ENCODE results near the gene NAALADL2.

Gene NAALADL2

DNA sequence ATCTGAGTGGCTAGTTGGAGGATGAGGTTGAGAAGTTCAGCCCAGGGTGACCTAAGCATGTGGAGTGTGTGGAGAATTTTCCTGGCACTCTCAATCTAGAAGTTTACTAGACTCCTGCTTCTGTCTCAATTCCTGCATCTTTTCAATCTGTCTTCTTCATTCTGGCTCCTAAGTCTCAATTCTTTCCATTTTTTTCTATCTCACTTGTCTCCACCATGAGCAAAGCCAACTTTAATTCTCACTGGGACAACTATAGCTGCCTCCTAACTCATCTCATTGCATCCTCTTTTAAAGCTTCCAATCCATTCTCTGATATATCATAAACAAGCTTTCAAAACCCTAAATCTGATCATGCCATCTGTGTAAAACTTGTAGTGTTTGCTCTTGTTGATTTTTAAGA, 569.3 kb downstream of the NAALADL2 start:
- Histone ChIP-seq H3K36me3 (ENCODE audit: control insufficient read depth in 1 of 2, insufficient read depth in 2 of 2, low read length in 2 of 2) (no peaks in the 10 kb centered on the region), H2BK5ac (ENCODE audit: low read depth, low read length, poor library complexity) (no peak overlapping the region), H3K27me3 (ENCODE audit: insufficient read depth, low read length) (no peaks in the 10 kb centered on the region), H3K23ac (ENCODE audit: low read length) (no peak overlapping the region), H2BK12ac (ENCODE audit: low read length) (no peak overlapping the region), H3K14ac (ENCODE audit: low read length) (no peak overlapping the region), H3K9ac (ENCODE audit: low read length) (no peak overlapping the region), H3K4me3 (ENCODE audit: low read depth, low read length) (no peak overlapping the region), H3K4ac (ENCODE audit: low read depth, low read length) (no peak overlapping the region), H2AK5ac (ENCODE audit: low read length) (no peak overlapping the region), H3K27ac (ENCODE audit: low read depth, low read length) (no peak overlapping the region), H4K12ac (ENCODE audit: low read depth, low read length) (no peak overlapping the region), H3K4me2 (ENCODE audit: low read length) (no peak overlapping the region), H3K4me1 (ENCODE audit: control insufficient read depth in 1 of 2, insufficient read depth in 2 of 2, low read length in 2 of 2) (peaks cover 0 to 2% of the 10 kb centered on the region in 2 experiments), H3K79me2 (ENCODE audit: control insufficient read depth, insufficient read depth, low read length, poor library complexity) (no peaks in the 10 kb centered on the region), H4K91ac (ENCODE audit: low read depth, low read length) (no peak overlapping the region), H2BK120ac (ENCODE audit: insufficient read depth, low read length, poor library complexity) (no peak overlapping the region), H3K79me1 (ENCODE audit: low read length) (no peaks in the 10 kb centered on the region), H4K8ac (ENCODE audit: low read depth, low read length) (no peak overlapping the region), H3K9me3 (ENCODE audit: insufficient read depth, low read depth, low read length) (no peaks in the 10 kb centered on the region), H2AFZ (ENCODE audit: insufficient read depth, low read length, poor library complexity) (no peak overlapping the region), H3K18ac (ENCODE audit: low read length) (no peak overlapping the region)
- DNase-seq = no peak

GRCh38 chr3:175430983-175431773, 572.0 kb downstream of the NAALADL2 start:
- Histone ChIP-seq H3K4me1 (ENCODE audit: control insufficient read depth in 1 of 2, insufficient read depth in 2 of 2, low read length in 2 of 2) (peaks cover 0 to 2% of the 10 kb centered on the region in 2 experiments), H3K18ac (ENCODE audit: low read length) (no peak overlapping the region), H3K27me3 (ENCODE audit: insufficient read depth, low read length) (no peaks in the 10 kb centered on the region), H3K4me3 (ENCODE audit: low read depth, low read length) (no peak overlapping the region), H2AFZ (ENCODE audit: insufficient read depth, low read length, poor library complexity) (no peak overlapping the region), H2AK5ac (ENCODE audit: low read length) (no peak overlapping the region), H3K4me2 (ENCODE audit: low read length) (no peak overlapping the region), H3K79me2 (ENCODE audit: control insufficient read depth, insufficient read depth, low read length, poor library complexity) (no peaks in the 10 kb centered on the region), H4K91ac (ENCODE audit: low read depth, low read length) (no peak overlapping the region), H2BK12ac (ENCODE audit: low read length) (no peak overlapping the region), H3K14ac (ENCODE audit: low read length) (no peak overlapping the region), H2BK5ac (ENCODE audit: low read depth, low read length, poor library complexity) (no peak overlapping the region), H3K4ac (ENCODE audit: low read depth, low read length) (no peak overlapping the region), H3K36me3 (ENCODE audit: control insufficient read depth in 1 of 2, insufficient read depth in 2 of 2, low read length in 2 of 2) (no peaks in the 10 kb centered on the region), H3K79me1 (ENCODE audit: low read length) (no peaks in the 10 kb centered on the region), H3K23ac (ENCODE audit: low read length) (no peak overlapping the region), H2BK120ac (ENCODE audit: insufficient read depth, low read length, poor library complexity) (no peak overlapping the region), H4K12ac (ENCODE audit: low read depth, low read length) (no peak overlapping the region), H3K9ac (ENCODE audit: low read length) (no peak overlapping the region), H3K27ac (ENCODE audit: low read depth, low read length) (no peak overlapping the region), H4K8ac (ENCODE audit: low read depth, low read length) (no peak overlapping the region), H3K9me3 (ENCODE audit: insufficient read depth, low read depth, low read length) (no peaks in the 10 kb centered on the region)
- no peak for DNase-seq
- WGBS (ENCODE audit: extremely low coverage, insufficient coverage, insufficient read length) = no CpG with 5 or more reads among the region's 8 CpGs

DNA sequence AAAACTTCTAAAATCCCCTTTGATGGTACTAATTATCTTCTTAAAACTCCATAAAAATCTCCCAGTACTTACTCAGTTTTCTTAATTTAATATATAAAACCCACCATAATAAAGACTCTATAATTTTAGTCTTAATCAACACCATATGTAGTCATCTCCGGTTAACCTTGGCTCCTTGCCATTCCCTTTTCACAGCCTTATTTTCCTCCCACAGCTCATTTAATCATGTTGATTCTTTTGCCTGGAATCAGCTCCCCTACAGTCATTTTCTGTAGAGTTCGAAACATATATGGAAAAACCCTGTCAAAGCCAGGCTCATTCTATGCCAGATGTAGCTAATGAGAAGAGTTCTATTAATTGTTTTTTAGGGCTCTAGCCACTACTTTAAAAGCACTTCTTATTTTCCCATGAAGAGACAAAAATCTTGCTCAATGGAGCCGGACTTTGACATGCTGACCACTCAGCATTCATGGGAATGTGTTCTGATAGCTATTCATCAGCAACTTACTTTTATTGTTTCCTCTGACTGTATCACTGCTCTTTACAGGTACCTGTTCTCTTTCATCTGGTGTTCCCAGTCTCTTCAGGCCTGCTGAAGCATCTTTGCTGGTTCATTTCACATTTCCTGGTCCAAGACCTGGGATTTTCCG, 573.4 kb downstream of the NAALADL2 start:
- H2AFZ ChIP-seq (ENCODE audit: insufficient read depth, low read length, poor library complexity) = no peak overlapping the region
- no peak overlapping the region for H3K18ac ChIP-seq (ENCODE audit: low read length)
- H4K91ac ChIP-seq (ENCODE audit: low read depth, low read length) = no peak overlapping the region
- H3K4ac ChIP-seq (ENCODE audit: low read depth, low read length) = no peak overlapping the region
- no peak overlapping the region for H2BK120ac ChIP-seq (ENCODE audit: insufficient read depth, low read length, poor library complexity)
- H3K9ac ChIP-seq (ENCODE audit: low read length) = no peak overlapping the region
- peaks cover 0 to 2% of the 10 kb centered on the region in 2 experiments for H3K4me1 ChIP-seq (ENCODE audit: control insufficient read depth in 1 of 2, insufficient read depth in 2 of 2, low read length in 2 of 2)
- DNase-seq = no peak
- no peak overlapping the region for H4K12ac ChIP-seq (ENCODE audit: low read depth, low read length)
- H3K4me3 ChIP-seq (ENCODE audit: low read depth, low read length) = no peak overlapping the region
- H3K4me2 ChIP-seq (ENCODE audit: low read length) = no peak overlapping the region
- H3K23ac ChIP-seq (ENCODE audit: low read length) = no peak overlapping the region
- H3K79me2 ChIP-seq (ENCODE audit: control insufficient read depth, insufficient read depth, low read length, poor library complexity) = no peaks in the 10 kb centered on the region
- no peak overlapping the region for H2BK5ac ChIP-seq (ENCODE audit: low read depth, low read length, poor library complexity)
- H2AK5ac ChIP-seq (ENCODE audit: low read length) = no peak overlapping the region
- no peak overlapping the region for H2BK12ac ChIP-seq (ENCODE audit: low read length)
- H4K8ac ChIP-seq (ENCODE audit: low read depth, low read length) = no peak overlapping the region
- H3K79me1 ChIP-seq (ENCODE audit: low read length) = no peaks in the 10 kb centered on the region
- H3K27me3 ChIP-seq (ENCODE audit: insufficient read depth, low read length) = no peaks in the 10 kb centered on the region
- H3K14ac ChIP-seq (ENCODE audit: low read length) = no peak overlapping the region
- WGBS (ENCODE audit: extremely low coverage, insufficient coverage, insufficient read length) = no CpG with 5 or more reads among the region's 4 CpGs
- no peaks in the 10 kb centered on the region for H3K36me3 ChIP-seq (ENCODE audit: control insufficient read depth in 1 of 2, insufficient read depth in 2 of 2, low read length in 2 of 2)
- no peaks in the 10 kb centered on the region for H3K9me3 ChIP-seq (ENCODE audit: insufficient read depth, low read depth, low read length)
- no peak overlapping the region for H3K27ac ChIP-seq (ENCODE audit: low read depth, low read length)

DNA sequence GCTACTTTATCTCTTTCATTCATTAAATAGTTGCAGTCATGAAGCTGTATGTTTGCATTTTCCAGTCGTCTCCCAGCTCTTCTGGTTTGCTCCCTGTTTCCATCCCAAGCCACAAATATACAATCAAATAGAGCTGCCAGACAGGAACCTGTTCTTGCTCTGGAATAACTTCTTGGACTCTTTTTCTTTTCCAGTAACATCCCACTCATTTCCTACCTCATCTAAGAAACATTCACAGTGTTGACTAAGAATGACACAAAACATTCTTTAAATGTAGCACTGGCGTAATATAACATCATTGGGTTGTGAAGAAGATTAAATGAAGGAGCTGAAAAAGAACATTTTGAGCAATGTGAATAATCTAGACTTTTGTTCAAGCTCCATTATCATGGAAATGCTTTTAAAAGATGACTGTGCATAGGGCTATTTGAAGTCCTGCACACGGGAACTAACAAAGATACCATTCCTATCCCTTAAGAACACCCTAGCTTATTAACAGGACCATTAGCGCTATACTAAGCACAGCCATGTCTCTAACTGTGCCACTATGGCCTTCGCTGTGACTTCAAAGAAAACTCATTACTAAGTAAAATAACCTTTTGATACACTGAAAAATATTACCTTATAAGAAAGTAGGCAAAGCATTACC, 574.0 kb downstream of the NAALADL2 start:
- DNase-seq = peak in 1 of 2 donors; percentile 70
- Histone ChIP-seq H4K12ac (ENCODE audit: low read depth, low read length) (no peak overlapping the region), H3K18ac (ENCODE audit: low read length) (no peak overlapping the region)

More for the DNA sequence above, 574.0 kb downstream of the NAALADL2 start:
- Histone ChIP-seq H3K27me3 (ENCODE audit: insufficient read depth, low read length) (no peaks in the 10 kb centered on the region), H2BK5ac (ENCODE audit: low read depth, low read length, poor library complexity) (no peak overlapping the region), H4K91ac (ENCODE audit: low read depth, low read length) (no peak overlapping the region), H3K9ac (ENCODE audit: low read length) (no peak overlapping the region), H3K4me1 (ENCODE audit: control insufficient read depth in 1 of 2, insufficient read depth in 2 of 2, low read length in 2 of 2) (peaks cover 0 to 2% of the 10 kb centered on the region in 2 experiments), H3K4ac (ENCODE audit: low read depth, low read length) (no peak overlapping the region), H3K27ac (ENCODE audit: low read depth, low read length) (no peak overlapping the region), H3K9me3 (ENCODE audit: insufficient read depth, low read depth, low read length) (no peaks in the 10 kb centered on the region), H2BK12ac (ENCODE audit: low read length) (no peak overlapping the region), H3K23ac (ENCODE audit: low read length) (no peak overlapping the region), H3K4me2 (ENCODE audit: low read length) (no peak overlapping the region), H2AK5ac (ENCODE audit: low read length) (no peak overlapping the region), H3K14ac (ENCODE audit: low read length) (no peak overlapping the region), H3K36me3 (ENCODE audit: control insufficient read depth in 1 of 2, insufficient read depth in 2 of 2, low read length in 2 of 2) (no peaks in the 10 kb centered on the region), H2BK120ac (ENCODE audit: insufficient read depth, low read length, poor library complexity) (no peak overlapping the region), H3K79me1 (ENCODE audit: low read length) (no peaks in the 10 kb centered on the region), H3K4me3 (ENCODE audit: low read depth, low read length) (no peak overlapping the region), H2AFZ (ENCODE audit: insufficient read depth, low read length, poor library complexity) (no peak overlapping the region), H3K79me2 (ENCODE audit: control insufficient read depth, insufficient read depth, low read length, poor library complexity) (no peaks in the 10 kb centered on the region), H4K8ac (ENCODE audit: low read depth, low read length) (no peak overlapping the region)
- no CpG with 5 or more reads among the region's 5 CpGs for WGBS (ENCODE audit: extremely low coverage, insufficient coverage, insufficient read length)

Measured in trophoblast cell (in vitro differentiated cells and primary cell).